Hematopoietic multipotent progenitor cell treated with erythropoietin and hydrocortisone succinate and interleukin-3 and kit ligand, for 8 days (in vitro differentiated cells): ENCODE data around the gene REPS1.
A peak's percentile ranks its signal among the peaks of the same experiment; 100 is the strongest.
"Not testable (repeated sequence)": the region's sequence is repeated elsewhere in the genome, so short reads cannot be mapped to it uniquely, and the experiment has no call there.

ENCODE experiments used
- DNase-seq: peaks from one replicate; pipeline ENCODE4 v3.0.0-alpha.2; 2015

The REPS1 gene

GRCh38 chr6:139003751-139004150 lies 15.7 kb upstream of the REPS1 start:
- no peak for DNase-seq

GRCh38 chr6:138999949-139000725 lies 12.1 kb upstream of the REPS1 start:
- no peak for DNase-seq

- no peak for DNase-seq
Measured at GRCh38 chr6:138997136-138997535, 9.1 kb upstream of the REPS1 start.

GRCh38 chr6:138996524-138996923 lies 8.5 kb upstream of the REPS1 start:
- DNase-seq, result no peak

DNA sequence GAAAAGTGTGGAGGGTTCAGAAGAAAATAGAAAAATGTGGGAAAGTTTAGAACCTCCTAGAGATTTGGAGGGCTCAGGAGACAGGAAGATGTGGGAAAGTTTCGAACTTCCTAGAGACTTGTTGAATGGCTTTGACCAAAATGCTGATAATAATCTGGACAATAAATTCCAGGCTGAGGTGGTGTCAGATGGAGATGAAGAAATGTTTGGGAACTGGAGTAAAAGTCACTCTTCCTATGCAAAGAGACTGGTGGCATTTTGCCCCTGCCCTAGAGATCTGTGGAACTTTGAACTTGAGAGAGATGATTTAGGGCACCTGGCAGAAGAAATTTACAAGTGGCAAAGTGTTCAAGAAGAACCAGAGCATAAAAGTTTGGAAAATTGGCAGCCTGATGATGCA lies 5.4 kb upstream of the REPS1 start:
- DNase-seq, result not testable (repeated sequence)

DNA sequence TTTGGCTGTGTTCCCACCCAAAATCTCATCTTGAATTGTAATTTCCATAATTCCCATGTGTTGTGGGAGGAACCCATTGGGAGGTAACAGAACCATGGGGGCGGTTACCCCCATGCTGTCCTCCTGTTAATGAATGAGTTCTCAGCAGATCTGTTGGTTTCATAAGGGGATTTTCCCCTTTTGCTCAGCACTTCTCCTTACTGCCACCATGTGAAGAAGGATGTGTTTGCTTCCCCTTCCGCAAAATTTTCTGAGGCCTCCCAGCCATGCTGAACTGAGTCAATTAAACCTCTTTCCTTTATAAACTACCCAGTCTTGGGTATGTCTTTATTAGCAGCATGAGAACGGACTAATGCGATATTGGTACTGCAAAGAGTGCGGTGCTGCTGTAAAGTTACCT lies 4.9 kb upstream of the REPS1 start:
- DNase-seq, result not testable (repeated sequence)

GRCh38 chr6:138991206-138991605 lies 3.2 kb upstream of the REPS1 start:
- no peak for DNase-seq

DNA sequence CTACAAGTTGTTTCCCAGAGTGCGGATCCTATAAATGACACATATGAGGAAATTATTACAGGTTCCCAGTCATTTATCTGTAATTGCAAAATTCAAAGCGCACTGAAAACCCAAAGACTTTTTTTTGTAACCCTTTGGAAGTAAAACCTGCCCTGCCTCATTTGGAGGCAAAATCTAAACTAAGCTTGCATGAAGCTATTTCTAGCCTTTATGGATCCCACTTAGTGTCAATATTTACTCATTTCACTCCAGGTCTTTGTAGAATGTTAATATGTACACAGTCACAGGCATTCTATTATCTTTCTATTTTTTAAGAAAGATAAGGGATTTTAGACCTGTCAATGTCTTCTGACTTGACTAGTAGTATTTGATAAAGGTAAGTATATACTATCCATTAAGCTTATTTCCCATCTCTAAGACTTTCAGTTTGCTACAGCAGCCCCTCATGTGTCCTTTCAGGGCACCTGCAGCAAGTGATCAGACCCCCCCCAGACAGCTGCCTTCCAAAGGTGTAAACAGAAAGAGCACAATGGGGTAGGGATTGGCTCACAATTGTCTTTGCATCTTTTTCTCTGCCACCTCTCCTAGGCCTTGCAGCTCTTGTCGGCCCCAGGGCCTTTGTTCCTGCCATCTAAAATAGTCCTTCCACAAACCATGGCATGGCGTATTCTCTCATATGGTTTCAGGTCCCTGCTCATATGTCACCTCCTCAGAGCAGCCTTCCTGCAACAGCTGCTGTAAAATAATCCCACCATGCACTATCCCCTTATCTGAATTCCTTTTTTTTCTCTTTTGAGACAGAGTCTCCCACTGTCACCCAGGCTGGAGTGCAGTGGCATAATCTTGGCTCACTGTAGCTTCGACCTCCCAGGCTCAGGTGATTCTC lies 1.3 kb upstream of the REPS1 start:
- no peak for DNase-seq

DNA sequence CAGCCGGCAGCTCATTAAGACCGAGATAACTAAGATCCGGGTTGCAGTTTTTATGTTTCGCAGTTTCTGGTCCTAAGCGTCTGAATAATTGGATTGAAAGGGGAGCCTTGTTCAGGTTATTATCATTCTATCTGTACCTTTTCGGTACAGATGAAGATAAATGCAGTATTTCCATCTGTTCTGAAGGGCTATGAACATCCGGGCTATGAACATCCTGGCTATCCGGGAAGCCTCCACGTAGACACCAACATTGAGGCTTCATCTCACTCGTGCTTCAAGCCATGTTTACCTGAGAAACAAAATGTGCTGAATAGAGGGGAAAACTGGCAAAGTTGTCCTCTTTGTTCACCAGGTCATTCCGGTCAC lies 399 bp upstream of the REPS1 start:
- DNase-seq, result no peak

GRCh38 chr6:138987080-138987642 lies 892 bp downstream of the REPS1 start:
- no peak for DNase-seq

DNA sequence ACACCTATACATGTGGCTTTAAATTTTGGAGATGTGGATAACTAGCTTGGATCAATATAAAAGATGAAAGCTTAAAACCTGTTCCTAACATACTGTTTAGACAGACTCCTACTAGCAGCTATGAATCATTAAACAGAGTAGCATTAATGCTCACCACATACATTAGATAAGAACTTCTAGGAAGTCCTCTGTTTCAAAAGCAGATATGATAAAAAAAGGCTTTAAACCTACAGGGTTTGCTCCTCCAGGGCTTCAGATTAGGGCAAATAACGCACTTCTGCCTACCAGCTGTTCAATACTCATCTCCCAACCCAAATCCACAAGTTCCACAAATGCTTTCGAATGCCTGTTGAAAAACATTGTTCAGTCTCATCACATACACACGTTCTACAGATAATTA lies 1.5 kb downstream of the REPS1 start:
- peak; percentile 79 for DNase-seq

GRCh38 chr6:138981416-138981815 lies 6.6 kb downstream of the REPS1 start:
- peak; percentile 55 for DNase-seq

DNA sequence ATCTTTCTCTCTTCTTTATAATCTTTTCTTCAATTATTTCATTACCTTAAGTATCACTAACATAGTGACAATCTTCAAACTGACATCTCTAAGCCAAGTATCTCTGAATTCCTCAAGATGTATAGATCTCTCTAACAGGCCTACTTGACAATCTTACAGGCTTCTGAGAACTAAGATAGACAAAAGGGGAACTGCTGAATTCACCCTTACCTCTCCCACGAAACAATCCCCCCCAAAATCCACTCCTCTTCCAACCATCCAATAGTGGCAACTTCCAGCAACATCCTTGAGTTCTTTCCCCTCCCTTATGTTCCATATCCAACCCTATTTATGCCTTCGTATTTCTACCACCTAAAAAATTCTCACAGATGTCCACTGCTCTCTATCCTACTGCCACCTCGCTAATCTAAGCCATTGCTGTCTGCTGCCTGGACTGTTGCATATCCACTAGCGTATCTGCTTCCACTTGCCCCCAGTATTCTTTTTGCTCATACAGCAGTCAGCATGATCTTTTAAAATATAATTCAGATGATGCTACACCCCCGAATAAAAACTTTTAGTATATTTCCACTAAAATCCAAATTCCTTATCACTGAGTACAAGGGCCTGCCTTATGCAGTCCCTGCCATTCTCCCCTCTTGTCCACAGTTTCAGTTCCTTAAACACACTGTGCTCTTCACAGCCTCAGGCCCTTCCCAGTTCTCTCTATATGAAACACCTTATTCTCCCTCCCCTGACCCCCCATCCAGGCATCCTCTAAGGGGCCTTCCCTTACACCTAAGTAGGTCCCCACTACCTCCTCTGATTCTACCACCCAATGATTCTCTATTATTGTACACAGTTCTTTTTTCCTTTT lies 8.0 kb downstream of the REPS1 start:
- no peak for DNase-seq

GRCh38 chr6:138979365-138979764 lies 8.7 kb downstream of the REPS1 start:
- DNase-seq, result no peak

DNA sequence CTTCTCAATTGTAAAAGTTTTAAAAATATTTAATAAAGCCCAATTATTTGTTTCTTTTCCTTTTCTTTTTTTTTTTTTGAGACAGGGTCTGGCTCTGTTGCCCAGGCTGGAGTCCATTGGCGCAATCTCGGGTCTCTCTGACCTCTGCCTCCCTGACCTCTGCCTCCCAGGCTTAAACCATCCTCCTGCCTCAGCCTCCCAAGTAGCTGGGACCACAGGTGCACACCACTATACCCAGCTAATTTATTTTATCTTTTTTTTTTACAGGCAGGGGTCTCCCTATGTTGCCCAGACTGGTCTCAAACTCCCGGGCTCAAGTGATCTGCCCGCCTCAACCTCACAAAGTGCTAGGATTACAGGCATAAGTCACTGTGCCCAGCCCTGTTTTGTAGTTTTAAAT lies 9.8 kb downstream of the REPS1 start:
- DNase-seq, result no peak

- DNase-seq, result no peak
Measured at GRCh38 chr6:138977646-138978167, 10.3 kb downstream of the REPS1 start.

- no peak for DNase-seq
Measured at GRCh38 chr6:138977242-138977641, 10.8 kb downstream of the REPS1 start.

- DNase-seq, result no peak
Measured at GRCh38 chr6:138975815-138976214, 12.2 kb downstream of the REPS1 start.

DNA sequence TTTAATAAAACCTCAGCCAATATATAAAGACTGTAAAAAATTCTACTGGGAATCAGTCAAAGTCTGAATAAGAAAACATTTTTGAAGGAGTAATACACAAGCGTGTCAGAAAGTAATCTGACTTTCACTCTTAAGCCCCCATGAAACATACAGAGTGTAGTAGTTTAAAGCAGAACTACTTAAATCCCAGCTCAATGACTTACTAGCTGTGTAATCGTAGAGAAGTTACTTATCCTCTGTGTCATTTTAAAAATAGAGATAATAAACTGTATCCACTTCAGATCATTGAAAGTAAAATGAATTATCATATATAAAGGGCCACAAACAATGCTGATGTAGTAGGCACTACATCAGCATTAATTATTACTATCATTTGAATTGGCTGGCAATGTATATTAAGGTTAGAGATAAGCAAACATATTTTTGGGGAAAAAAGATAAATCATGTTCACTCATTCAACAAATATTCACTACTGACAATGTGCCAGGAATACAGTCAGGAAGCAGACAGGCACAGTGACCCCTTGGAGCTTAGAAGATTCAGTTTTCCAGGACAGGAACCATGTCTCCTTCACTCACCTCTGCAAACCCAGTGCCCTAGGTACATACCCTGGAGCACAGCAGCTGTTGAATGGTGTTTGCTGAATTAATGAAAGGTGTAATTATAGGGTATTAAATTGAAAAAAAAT lies 14.4 kb downstream of the REPS1 start:
- DNase-seq, result no peak

DNA sequence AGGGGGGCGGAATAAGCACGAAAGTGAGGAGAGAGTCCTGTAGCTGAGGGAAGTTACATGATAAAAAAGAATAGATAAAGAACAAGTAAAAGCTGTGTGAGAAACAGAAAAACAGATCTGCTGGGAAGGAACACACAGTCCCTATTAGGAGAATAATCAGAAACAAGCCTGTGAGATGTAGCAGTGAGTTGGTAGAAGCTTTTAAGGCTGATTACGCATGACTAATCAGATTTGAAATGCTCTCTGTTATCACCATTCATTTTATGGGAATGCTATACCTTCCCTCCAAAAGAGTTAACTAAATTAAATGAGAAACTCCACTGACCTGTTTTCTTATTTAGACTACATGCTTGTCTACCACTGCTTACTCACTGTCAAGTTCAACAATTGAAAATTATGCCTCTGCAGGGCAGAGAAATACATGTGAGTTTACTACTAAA lies 15.8 kb downstream of the REPS1 start:
- no peak for DNase-seq

- no peak for DNase-seq
Measured at GRCh38 chr6:138971601-138972000, 16.5 kb downstream of the REPS1 start.

GRCh38 chr6:138970856-138971425 lies 17.1 kb downstream of the REPS1 start:
- no peak for DNase-seq
